Measurements from ENCODE around the gene NDST3. TPM values are rescaled to one million over a fixed set of nuclear protein-coding genes. Genes with fewer than 3 reads are reported as not detected.

The NDST3 gene
- total RNA-seq, 1 donor from 2014 or later, result 0.49 TPM

DNA sequence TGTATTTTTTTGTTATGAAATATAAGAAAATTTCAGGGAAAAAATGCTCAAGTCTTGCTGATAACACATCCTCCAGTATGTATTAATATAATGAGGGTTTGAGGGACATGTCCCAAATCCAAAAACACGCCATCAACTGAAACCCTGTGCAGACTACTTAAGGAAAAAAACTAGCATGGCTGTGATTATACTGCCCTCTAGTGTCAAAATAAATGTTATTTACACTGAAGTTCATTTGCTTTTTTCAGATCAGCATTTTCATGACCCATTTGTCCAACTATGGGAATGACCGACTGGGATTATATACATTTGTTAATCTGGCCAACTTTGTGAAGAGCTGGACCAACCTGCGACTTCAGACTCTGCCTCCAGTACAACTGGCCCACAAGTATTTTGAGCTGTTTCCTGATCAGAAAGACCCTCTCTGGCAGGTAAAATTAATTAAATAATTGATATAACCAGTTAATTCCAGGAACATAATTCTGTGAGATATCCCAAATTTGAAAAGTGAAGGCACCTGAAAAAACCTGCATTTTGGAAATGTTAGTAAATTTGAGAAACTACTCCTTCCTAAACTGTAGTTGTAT, 190.1 kb downstream of the NDST3 start:
- Histone ChIP-seq H4K20me1 (ENCODE audit: low read depth) (no peaks in the 10 kb centered on the region), H3K79me2 (ENCODE audit: low read depth) (no peaks in the 10 kb centered on the region), H3K9ac (no peak overlapping the region), H3K36me3 (no peaks in the 10 kb centered on the region), H3F3A (ENCODE audit: low read depth) (no peaks in the 10 kb centered on the region), H2AFZ (replicated peaks) (no peak overlapping the region), H3K4me2 (no peak overlapping the region), H3K9me3 (ENCODE audit: low read depth) (no peaks in the 10 kb centered on the region), H3K27me3 (no peaks in the 10 kb centered on the region), H3K27ac (no peak overlapping the region), H3K4me3 (no peak overlapping the region), H3K4me1 (no peaks in the 10 kb centered on the region)
- Mint-ChIP-seq H3K4me1 (no peaks in the 10 kb centered on the region), H3K4me3 (no peak overlapping the region), H3K27me3 (ENCODE audit: insufficient read depth, low read depth) (no peaks in the 10 kb centered on the region), H3K36me3 (no peaks in the 10 kb centered on the region), H3K27ac (no peak overlapping the region), H3K9me3 (no peaks in the 10 kb centered on the region)
- TF ChIP-seq CTCF (IDR thresholded peaks at IDR 0.05), result peak; percentile 75
- no peak for TF ChIP-seq EZH2phosphoT487 (IDR thresholded peaks at IDR 0.05)
- DNase-seq (ENCODE audit: low spot score), result peak; percentile 67

- H3K27me3 ChIP-seq, result no peaks in the 10 kb centered on the region
- Mint-ChIP-seq H3K27ac (no peak overlapping the region), H3K27me3 (ENCODE audit: insufficient read depth, low read depth) (no peaks in the 10 kb centered on the region), H3K4me1 (no peaks in the 10 kb centered on the region), H3K9me3 (no peaks in the 10 kb centered on the region), H3K36me3 (no peaks in the 10 kb centered on the region), H3K4me3 (no peak overlapping the region)
- no peaks in the 10 kb centered on the region for H3K79me2 ChIP-seq (ENCODE audit: low read depth)
- no peak overlapping the region for H3K4me3 ChIP-seq
- no peaks in the 10 kb centered on the region for H3K36me3 ChIP-seq
- H3K27ac ChIP-seq, result no peak overlapping the region
- H3K9ac ChIP-seq, result no peak overlapping the region
- H3K4me2 ChIP-seq, result no peak overlapping the region
- TF ChIP-seq EZH2phosphoT487 (IDR thresholded peaks at IDR 0.05) (no peak), EZH2 (IDR thresholded peaks at IDR 0.05) (no peak), CTCF (IDR thresholded peaks at IDR 0.05) (no peak)
- H2AFZ ChIP-seq (replicated peaks), result no peak overlapping the region
- no peaks in the 10 kb centered on the region for H4K20me1 ChIP-seq (ENCODE audit: low read depth)
- DNase-seq (ENCODE audit: low spot score), result no peak
- H3K9me3 ChIP-seq (ENCODE audit: low read depth), result no peaks in the 10 kb centered on the region
- H3K4me1 ChIP-seq, result no peaks in the 10 kb centered on the region
- no peaks in the 10 kb centered on the region for H3F3A ChIP-seq (ENCODE audit: low read depth)
These were observed 191.2 kb downstream of the NDST3 start for GRCh38 chr4:118225511-118225910.

- H3K27me3 ChIP-seq, result no peaks in the 10 kb centered on the region
- H3K36me3 ChIP-seq, result no peaks in the 10 kb centered on the region
- no peaks in the 10 kb centered on the region for H3K4me1 ChIP-seq
- TF ChIP-seq CTCF (IDR thresholded peaks at IDR 0.05), result no peak
- TF ChIP-seq EZH2phosphoT487 (IDR thresholded peaks at IDR 0.05), result no peak
- TF ChIP-seq EZH2 (IDR thresholded peaks at IDR 0.05), result no peak
- no peak overlapping the region for H3K27ac Mint-ChIP-seq
- H3K27ac ChIP-seq, result no peak overlapping the region
- H3K9ac ChIP-seq, result no peak overlapping the region
- H3K79me2 ChIP-seq (ENCODE audit: low read depth), result no peaks in the 10 kb centered on the region
- H3K36me3 Mint-ChIP-seq, result no peaks in the 10 kb centered on the region
- H4K20me1 ChIP-seq (ENCODE audit: low read depth), result no peaks in the 10 kb centered on the region
- no peaks in the 10 kb centered on the region for H3K27me3 Mint-ChIP-seq (ENCODE audit: insufficient read depth, low read depth)
- no peak for DNase-seq (ENCODE audit: low spot score)
- no peaks in the 10 kb centered on the region for H3F3A ChIP-seq (ENCODE audit: low read depth)
- H3K4me3 Mint-ChIP-seq, result no peak overlapping the region
- no peak overlapping the region for H3K4me3 ChIP-seq
- H3K9me3 Mint-ChIP-seq, result no peaks in the 10 kb centered on the region
- no peak overlapping the region for H3K4me2 ChIP-seq
- H2AFZ ChIP-seq (replicated peaks), result no peak overlapping the region
- H3K9me3 ChIP-seq (ENCODE audit: low read depth), result no peaks in the 10 kb centered on the region
- H3K4me1 Mint-ChIP-seq, result no peaks in the 10 kb centered on the region
These were observed 192.2 kb downstream of the NDST3 start for GRCh38 chr4:118226311-118227010.

Measured in neural progenitor cell (in vitro differentiated cells).